ENCODE data around the gene KIF13A.
"Not testable (repeated sequence)": the region's sequence is repeated elsewhere in the genome, so short reads cannot be mapped to it uniquely, and the experiment has no call there.

KIF13A gene

GRCh38 chr6:17894905-17895304 lies 92.5 kb downstream of the KIF13A start:
- DNase-seq: no peak

GRCh38 chr6:17894191-17894590 lies 93.2 kb downstream of the KIF13A start:
- DNase-seq: no peak

- DNase-seq: no peak
Observed at GRCh38 chr6:17892097-17892686, 95.2 kb downstream of the KIF13A start.

GRCh38 chr6:17890309-17890708 lies 97.1 kb downstream of the KIF13A start:
- DNase-seq: no peak

GRCh38 chr6:17889777-17890176 lies 97.7 kb downstream of the KIF13A start:
- not testable (repeated sequence) for DNase-seq

- DNase-seq: peak; percentile 48
Observed at GRCh38 chr6:17886891-17887290, 100.5 kb downstream of the KIF13A start.

GRCh38 chr6:17885889-17886576 lies 101.4 kb downstream of the KIF13A start:
- no peak for DNase-seq

- DNase-seq: no peak
Observed at GRCh38 chr6:17884498-17885478, 102.6 kb downstream of the KIF13A start.

GRCh38 chr6:17883665-17884497 lies 103.6 kb downstream of the KIF13A start:
- DNase-seq: no peak

- no peak for DNase-seq
Observed at GRCh38 chr6:17881085-17881858, 106.2 kb downstream of the KIF13A start.

- no peak for DNase-seq
Observed at GRCh38 chr6:17879184-17879583, 108.3 kb downstream of the KIF13A start.

- no peak for DNase-seq
Observed at GRCh38 chr6:17878734-17879133, 108.7 kb downstream of the KIF13A start.

- DNase-seq: no peak
Observed at GRCh38 chr6:17877895-17878440, 109.5 kb downstream of the KIF13A start.

- DNase-seq: no peak
Observed at GRCh38 chr6:17877196-17877894, 110.1 kb downstream of the KIF13A start.

- DNase-seq: no peak
Observed at GRCh38 chr6:17874753-17875152, 112.7 kb downstream of the KIF13A start.

- DNase-seq: no peak
Observed at GRCh38 chr6:17872908-17873307, 114.5 kb downstream of the KIF13A start.

GRCh38 chr6:17871836-17872235 lies 115.6 kb downstream of the KIF13A start:
- no peak for DNase-seq

GRCh38 chr6:17871189-17871519 lies 116.3 kb downstream of the KIF13A start:
- DNase-seq: peak; percentile 49

GRCh38 chr6:17870300-17871188 lies 116.9 kb downstream of the KIF13A start:
- DNase-seq: no peak

- DNase-seq: no peak
Observed at GRCh38 chr6:17869753-17870050, 117.7 kb downstream of the KIF13A start.
